HepG2 (cell line): ENCODE measurements around the gene ATAD3C. TPM values are rescaled to one million over a fixed set of nuclear protein-coding genes. Genes with fewer than 3 reads are reported as not detected.
A peak's percentile ranks its signal among the peaks of the same experiment; 100 is the strongest.

ENCODE experiments used
- AGO1 ChIP-seq: fragments of 200-400 bp; formaldehyde crosslinking; IDR thresholded peaks from 2 replicates; pipeline ENCODE4 v1.6.1; 2017; ENCODE audit warnings: mild to moderate bottlenecking, low read depth, low read length, moderate library complexity; ENCODE audit not compliant: poor library complexity, severe bottlenecking
- AGO2 ChIP-seq: fragments of 200-400 bp; formaldehyde crosslinking; optimal IDR thresholded peaks from 2 replicates; pipeline ENCODE3; 2017; ENCODE audit warnings: mild to moderate bottlenecking, low read depth, low read length, moderate library complexity
- CEBPB ChIP-seq: IDR thresholded peaks from 2 replicates; pipeline ENCODE4 v1.6.1; 2011; ENCODE audit warnings: low read depth, low read length, improper control_type of control experiment, borderline replicate concordance
- CHD2 ChIP-seq: IDR thresholded peaks from 2 replicates; pipeline ENCODE4 v1.6.1; 2011; ENCODE audit warnings: low read depth, low read length, improper control_type of control experiment
- DR1 ChIP-seq: sonication (generic); formaldehyde crosslinking; IDR thresholded peaks from 2 replicates; pipeline ENCODE4 v1.8.0; 2021; ENCODE audit warnings: mild to moderate bottlenecking, missing genetic modification reagents, inconsistent platforms
- FOSL1 ChIP-seq: sonication (generic); formaldehyde crosslinking; IDR thresholded peaks from 2 replicates; pipeline ENCODE4 v1.9.0; 2021; ENCODE audit warnings: missing genetic modification reagents, borderline replicate concordance
- FOXK2 ChIP-seq: fragments of 450-650 bp; IDR thresholded peaks from 2 replicates; pipeline ENCODE4 v1.6.1; 2016
- KLF11 ChIP-seq: IDR thresholded peaks from 2 replicates; pipeline ENCODE4 v1.6.1; 2016; ENCODE audit warnings: missing compliant biosample characterization
- LCORL ChIP-seq, 2 experiments: fragments of 450-650 bp in 1 of 2; sonication (generic) in 1 of 2; formaldehyde crosslinking in 1 of 2; IDR thresholded peaks; 2 replicates each; pipeline versions ENCODE4 v1.5.0 to v1.6.1; 2017 to 2020; ENCODE audit warnings: antibody characterized with exemption in 1 of 2, missing genetic modification reagents in 1 of 2
- MAFF ChIP-seq: IDR thresholded peaks from 2 replicates; pipeline ENCODE4 v1.6.1; 2011; ENCODE audit warnings: low read depth, low read length, improper control_type of control experiment
- NCOA1 ChIP-seq: sonication (generic); formaldehyde crosslinking; IDR thresholded peaks from 2 replicates; pipeline ENCODE4 v1.9.0; 2021; ENCODE audit warnings: missing genetic modification reagents
- NR1H2 ChIP-seq: sonication (generic); formaldehyde crosslinking; IDR thresholded peaks from 2 replicates; pipeline ENCODE4 v1.8.1; 2022; ENCODE audit warnings: low read depth, missing genetic modification reagents, borderline replicate concordance
- NR2F2 ChIP-seq: IDR thresholded peaks from 2 replicates; pipeline ENCODE4 v1.6.1; 2012; ENCODE audit warnings: low read depth, inconsistent platforms, borderline replicate concordance
- REL ChIP-seq: sonication (generic); formaldehyde crosslinking; conservative IDR thresholded peaks from 2 replicates; pipeline ENCODE4 v1.8.0; 2022; ENCODE audit warnings: mild to moderate bottlenecking, missing genetic modification reagents, moderate library complexity
- SETDB1 ChIP-seq: sonication (generic); formaldehyde crosslinking; IDR thresholded peaks from 2 replicates; pipeline ENCODE4 v1.5.1; 2020; ENCODE audit warnings: missing genetic modification reagents, mild to moderate bottlenecking, borderline replicate concordance
- SMYD3 ChIP-seq: sonication (generic); formaldehyde crosslinking; IDR thresholded peaks from 2 replicates; pipeline ENCODE4 v1.8.1; 2023; ENCODE audit warnings: mild to moderate bottlenecking, missing genetic modification reagents
- TEAD3 ChIP-seq: optimal IDR thresholded peaks from 2 replicates; pipeline ENCODE3; 2016; ENCODE audit warnings: borderline replicate concordance
- TRIM24 ChIP-seq: sonication (generic); formaldehyde crosslinking; IDR thresholded peaks from 2 replicates; pipeline ENCODE4 v1.8.0; 2022; ENCODE audit warnings: mild to moderate bottlenecking, missing genetic modification reagents
- ZFP62 ChIP-seq: sonication (generic); formaldehyde crosslinking; IDR thresholded peaks from 2 replicates; pipeline ENCODE4 v1.4.0; 2020; ENCODE audit warnings: missing genetic modification reagents
- ZFX ChIP-seq: sonication (generic); formaldehyde crosslinking; IDR thresholded peaks from 2 replicates; pipeline ENCODE4 v1.4.0; 2020; ENCODE audit warnings: mild to moderate bottlenecking, low read depth, missing genetic modification reagents, moderate library complexity
- ZNF234 ChIP-seq: sonication (generic); formaldehyde crosslinking; conservative IDR thresholded peaks from 2 replicates; pipeline ENCODE4 v1.5.1; 2020; ENCODE audit warnings: mild to moderate bottlenecking, missing genetic modification reagents
- ZNF431 ChIP-seq: sonication (generic); formaldehyde crosslinking; IDR thresholded peaks from 2 replicates; pipeline ENCODE4 v1.9.0; 2022; ENCODE audit warnings: missing genetic modification reagents, low read depth, mild to moderate bottlenecking, borderline replicate concordance
- ZNF484 ChIP-seq: sonication (generic); formaldehyde crosslinking; IDR thresholded peaks from 2 replicates; pipeline ENCODE4 v1.5.1; 2020; ENCODE audit warnings: mild to moderate bottlenecking, low read depth, missing genetic modification reagents, borderline replicate concordance
- ZNF543 ChIP-seq: sonication (generic); formaldehyde crosslinking; IDR thresholded peaks from 2 replicates; pipeline ENCODE4 v1.4.0; 2020; ENCODE audit warnings: mild to moderate bottlenecking, missing genetic modification reagents
- ZNF776 ChIP-seq: sonication (generic); formaldehyde crosslinking; IDR thresholded peaks from 2 replicates; pipeline ENCODE4 v1.4.0; 2020; ENCODE audit warnings: mild to moderate bottlenecking, missing genetic modification reagents
- ZNF816 ChIP-seq: sonication (generic); formaldehyde crosslinking; IDR thresholded peaks from 2 replicates; pipeline ENCODE4 v1.8.0; 2022; ENCODE audit warnings: missing genetic modification reagents, mild to moderate bottlenecking, borderline replicate concordance
- polyA plus RNA-seq, 8 experiments: library from polyadenylated mRNA; depleted of rRNA in 3 of 8; stranded (reverse) in 7 of 8; unstranded in 1 of 8; fragments of >200 nt; fragmentation: Illumina TruSeq in 4 of 8; extraction: Trizol in 4 of 8; gene quantifications; 2 replicates each; pipeline versions ENCODE4 v1.2.1 to v1.2.3, GENCODE V29; 2011 to 2016; ENCODE audit warnings: low read depth in 4 of 8, missing spikeins in 1 of 8, mixed read lengths in 1 of 8; ENCODE audit not compliant: insufficient read depth in 1 of 8
- total RNA-seq, 5 experiments: library from RNA; depleted of rRNA; stranded (reverse); fragments of >200 nt; fragmentation: Illumina TruSeq; extraction: Trizol; gene quantifications; 2 replicates each; pipeline ENCODE4 v1.2.3, GENCODE V29; 2016; ENCODE audit warnings: low read depth in 1 of 5
- TF ChIP-seq, protein P1 (sequence below): sonication (generic); formaldehyde crosslinking; IDR thresholded peaks from 2 replicates; pipeline ENCODE4 v1.5.1; 2020; ENCODE audit warnings: mild to moderate bottlenecking, missing genetic modification reagents, borderline replicate concordance
- TF ChIP-seq, protein P2 (sequence below): sonication (generic); formaldehyde crosslinking; IDR thresholded peaks from 2 replicates; pipeline ENCODE4 v1.5.1; 2020; ENCODE audit warnings: mild to moderate bottlenecking, moderate library complexity, missing genetic modification reagents
- TF ChIP-seq, protein P3 (sequence below): sonication (generic); formaldehyde crosslinking; IDR thresholded peaks from 2 replicates; pipeline ENCODE4 v1.9.0; 2021; ENCODE audit warnings: missing genetic modification reagents, mild to moderate bottlenecking, borderline replicate concordance

ATAD3C gene
- total and polyA plus RNA-seq, 2 of the 13 experiments (the other 11 are each of a cell fraction or from before 2014, with no cell fraction given): 2.4 to 3.2 TPM

DNA sequence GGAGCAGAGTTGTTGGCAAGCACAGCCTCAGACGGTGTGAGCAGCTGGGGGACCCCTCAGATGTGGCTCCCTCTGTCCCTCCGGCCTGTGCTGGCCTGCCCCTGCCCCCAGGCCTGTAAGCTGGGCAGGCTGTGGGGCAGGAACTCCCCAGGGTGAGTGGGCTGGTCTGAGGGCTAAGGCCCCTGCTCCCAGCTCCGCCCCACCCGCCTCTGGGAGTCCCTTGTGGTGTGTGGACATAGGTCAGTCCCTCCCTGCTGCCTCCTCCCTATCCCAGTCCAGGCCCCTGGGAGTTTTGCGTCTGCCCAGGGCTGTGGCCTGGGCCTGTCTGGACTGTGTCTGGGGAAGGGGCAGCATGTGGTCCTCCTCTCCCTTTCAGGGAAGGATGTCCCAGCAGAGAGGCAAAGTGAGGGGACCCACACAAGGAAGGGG is 17.6 kb upstream of the ATAD3C start (continued):
- TF ChIP-seq, protein P1, sequence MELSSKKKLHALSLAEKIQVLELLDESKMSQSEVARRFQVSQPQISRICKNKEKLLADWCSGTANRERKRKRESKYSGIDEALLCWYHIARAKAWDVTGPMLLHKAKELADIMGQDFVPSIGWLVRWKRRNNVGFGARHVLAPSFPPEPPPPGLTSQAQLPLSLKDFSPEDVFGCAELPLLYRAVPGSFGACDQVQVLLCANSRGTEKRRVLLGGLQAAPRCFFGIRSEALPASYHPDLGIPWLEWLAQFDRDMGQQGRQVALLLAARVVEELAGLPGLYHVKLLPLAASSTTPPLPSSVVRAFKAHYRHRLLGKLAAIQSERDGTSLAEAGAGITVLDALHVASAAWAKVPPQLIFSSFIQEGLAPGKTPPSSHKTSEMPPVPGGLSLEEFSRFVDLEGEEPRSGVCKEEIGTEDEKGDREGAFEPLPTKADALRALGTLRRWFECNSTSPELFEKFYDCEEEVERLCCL: no peak
- TF ChIP-seq TRIM24 (CRISPR knock-in tag) (no peak), ZFP62 (CRISPR knock-in tag) (no peak), NR2F2 (no peak), ZNF776 (no peak; the same call in 1 of the 2 replicates), DR1 (CRISPR knock-in tag) (peak; percentile 87), FOSL1 (CRISPR knock-in tag) (no peak), ZNF816 (CRISPR knock-in tag) (no peak), SETDB1 (CRISPR knock-in tag) (no peak), KLF11 (CRISPR knock-in tag) (no peak), CHD2 (no peak), FOXK2 (no peak), TEAD3 (CRISPR knock-in tag) (peak; percentile 66), NCOA1 (no peak; the same call in 1 of the 2 replicates), ZNF431 (no peak), CEBPB (peak; percentile 39; the same call in 1 of the 2 replicates), ZNF234 (0 out of 2 replicates have a peak, but pooled peaks have one; percentile 55), ZNF543 (no peak), AGO1 (peak; percentile 89), REL (CRISPR knock-in tag) (0 out of 2 replicates have a peak, but pooled peaks have one; percentile 9), ZNF484 (CRISPR knock-in tag) (no peak), MAFF (no peak), SMYD3 (no peak), LCORL (IDR thresholded peaks at IDR 0.05) (no peak), LCORL (CRISPR knock-in tag; IDR thresholded peaks at IDR 0.05) (peak; percentile 91), NR1H2 (CRISPR knock-in tag) (no peak), ZFX (CRISPR knock-in tag) (peak; percentile 98), AGO2 (peak; percentile 89)
- TF ChIP-seq, protein P2, sequence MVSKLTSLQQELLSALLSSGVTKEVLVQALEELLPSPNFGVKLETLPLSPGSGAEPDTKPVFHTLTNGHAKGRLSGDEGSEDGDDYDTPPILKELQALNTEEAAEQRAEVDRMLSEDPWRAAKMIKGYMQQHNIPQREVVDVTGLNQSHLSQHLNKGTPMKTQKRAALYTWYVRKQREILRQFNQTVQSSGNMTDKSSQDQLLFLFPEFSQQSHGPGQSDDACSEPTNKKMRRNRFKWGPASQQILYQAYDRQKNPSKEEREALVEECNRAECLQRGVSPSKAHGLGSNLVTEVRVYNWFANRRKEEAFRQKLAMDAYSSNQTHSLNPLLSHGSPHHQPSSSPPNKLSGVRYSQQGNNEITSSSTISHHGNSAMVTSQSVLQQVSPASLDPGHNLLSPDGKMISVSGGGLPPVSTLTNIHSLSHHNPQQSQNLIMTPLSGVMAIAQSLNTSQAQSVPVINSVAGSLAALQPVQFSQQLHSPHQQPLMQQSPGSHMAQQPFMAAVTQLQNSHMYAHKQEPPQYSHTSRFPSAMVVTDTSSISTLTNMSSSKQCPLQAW (CRISPR knock-in tag): peak; percentile 78; the same call in 1 of the 2 replicates
- TF ChIP-seq, protein P3, sequence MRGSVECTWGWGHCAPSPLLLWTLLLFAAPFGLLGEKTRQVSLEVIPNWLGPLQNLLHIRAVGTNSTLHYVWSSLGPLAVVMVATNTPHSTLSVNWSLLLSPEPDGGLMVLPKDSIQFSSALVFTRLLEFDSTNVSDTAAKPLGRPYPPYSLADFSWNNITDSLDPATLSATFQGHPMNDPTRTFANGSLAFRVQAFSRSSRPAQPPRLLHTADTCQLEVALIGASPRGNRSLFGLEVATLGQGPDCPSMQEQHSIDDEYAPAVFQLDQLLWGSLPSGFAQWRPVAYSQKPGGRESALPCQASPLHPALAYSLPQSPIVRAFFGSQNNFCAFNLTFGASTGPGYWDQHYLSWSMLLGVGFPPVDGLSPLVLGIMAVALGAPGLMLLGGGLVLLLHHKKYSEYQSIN: no peak
